ENCODE measurements around the gene PNMA8B.
"Not testable (repeated sequence)": the region's sequence is repeated elsewhere in the genome, so short reads cannot be mapped to it uniquely, and the experiment has no call there.

Gene PNMA8B

GRCh38 chr19:46511237-46511636 is 15.6 kb upstream of the PNMA8B start:
- TF ChIP-seq ZFX (IDR thresholded peaks at IDR 0.05) = no peak
- no peak for TF ChIP-seq CTCF (conservative IDR thresholded peaks at IDR 0.05)
- no peak overlapping the region for H3K27ac ChIP-seq

- no peak overlapping the region for H3K27ac ChIP-seq
- TF ChIP-seq ZFX (IDR thresholded peaks at IDR 0.05) (no peak), CTCF (conservative IDR thresholded peaks at IDR 0.05) (no peak)
These were observed 12.5 kb upstream of the PNMA8B start for GRCh38 chr19:46508206-46508605.

DNA sequence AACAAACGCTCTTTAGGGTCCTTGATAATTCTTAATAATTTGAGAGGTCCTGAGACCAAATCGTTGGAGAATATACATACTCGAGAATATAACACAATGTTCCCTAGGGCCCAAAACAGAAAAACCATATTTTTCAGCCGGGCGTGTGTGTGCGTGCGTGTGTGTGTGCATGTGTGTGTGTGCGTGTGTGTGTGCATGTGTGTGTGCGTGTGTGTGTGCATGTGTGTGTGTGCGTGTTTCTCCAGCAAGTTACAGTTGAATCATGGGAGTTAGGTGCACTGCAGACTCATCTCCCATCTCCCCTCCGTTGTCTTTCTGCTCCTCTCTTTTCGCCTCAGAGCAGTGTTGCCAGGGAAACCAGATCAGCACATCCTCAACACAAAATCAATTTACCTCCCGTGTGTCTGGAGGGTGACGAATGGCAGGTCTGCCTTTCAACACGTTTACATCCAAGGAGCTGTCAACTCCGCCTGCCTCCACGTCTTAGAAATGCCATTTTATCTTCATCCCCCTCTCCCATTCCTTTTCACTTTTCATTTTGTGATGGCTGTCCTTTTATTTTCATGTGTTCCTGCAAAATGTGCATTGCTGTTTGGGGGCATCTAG is 8.3 kb upstream of the PNMA8B start:
- TF ChIP-seq CTCF (conservative IDR thresholded peaks at IDR 0.05) (no peak), ZFX (IDR thresholded peaks at IDR 0.05) (no peak)
- no peak overlapping the region for H3K27ac ChIP-seq

DNA sequence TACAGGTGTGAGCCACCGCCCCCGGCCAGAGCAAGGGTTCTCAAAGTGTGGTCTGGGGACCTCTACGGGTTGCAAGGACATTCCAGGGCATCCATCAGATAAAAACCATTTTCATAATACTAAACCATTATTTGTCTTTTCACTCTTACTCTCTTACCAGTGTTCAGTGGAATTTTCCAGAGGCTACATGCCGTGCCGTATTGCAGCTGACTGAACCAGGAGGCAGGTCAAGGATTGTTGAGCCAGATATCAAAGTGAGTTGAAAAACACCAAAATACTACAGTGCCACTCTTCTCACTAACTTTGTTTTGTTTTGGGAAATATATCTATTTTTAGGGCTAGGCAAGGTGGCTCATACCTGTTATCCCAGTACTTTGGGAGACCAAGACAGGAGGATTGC is 7.2 kb upstream of the PNMA8B start:
- TF ChIP-seq ZFX (IDR thresholded peaks at IDR 0.05) (no peak), CTCF (conservative IDR thresholded peaks at IDR 0.05) (no peak)
- no peak overlapping the region for H3K27ac ChIP-seq

DNA sequence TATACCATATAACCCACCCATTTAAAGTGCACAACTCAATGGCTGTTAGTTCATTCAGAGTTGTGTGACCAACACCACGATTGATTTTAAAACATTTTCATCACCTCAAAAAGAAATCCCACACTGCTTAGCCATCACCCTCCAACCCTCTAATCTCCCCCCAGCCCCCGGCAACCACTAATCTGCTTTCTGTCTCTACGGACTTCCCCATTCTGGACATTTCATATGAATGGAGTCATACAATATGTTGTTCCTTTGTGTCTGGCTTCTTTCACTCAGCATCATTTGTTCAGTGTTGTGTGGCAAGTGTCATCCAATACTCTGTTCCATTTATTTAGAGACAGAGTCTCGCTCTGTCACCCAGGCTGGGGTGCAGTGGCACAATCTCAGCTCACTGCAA is 4.0 kb upstream of the PNMA8B start:
- H3K27ac ChIP-seq = no peak overlapping the region
- no peak for TF ChIP-seq ZFX (IDR thresholded peaks at IDR 0.05)
- no peak for TF ChIP-seq CTCF (conservative IDR thresholded peaks at IDR 0.05)

GRCh38 chr19:46497773-46498172 is 2.1 kb upstream of the PNMA8B start:
- H3K27ac ChIP-seq = no peak overlapping the region
- TF ChIP-seq ZFX (IDR thresholded peaks at IDR 0.05) (no peak), CTCF (conservative IDR thresholded peaks at IDR 0.05) (no peak)

DNA sequence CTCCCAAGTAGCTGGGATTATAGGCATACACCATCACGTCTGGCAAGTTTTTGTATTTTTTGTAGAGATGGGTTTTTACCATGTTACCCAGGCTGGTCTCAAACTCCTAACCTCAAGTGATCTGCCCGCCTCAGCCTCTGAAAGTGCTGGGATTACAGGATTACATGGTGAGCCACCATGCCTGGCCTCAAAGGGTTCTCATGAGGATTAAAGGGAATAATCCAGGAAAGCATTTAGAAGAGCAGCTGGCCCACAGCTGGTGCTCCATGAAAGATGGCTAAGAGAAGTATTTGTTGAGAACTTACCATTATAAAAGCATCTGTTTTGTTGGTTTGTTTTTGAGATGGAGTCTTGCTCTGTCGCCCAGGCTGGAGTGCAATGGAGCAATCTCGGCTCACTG is 1.2 kb upstream of the PNMA8B start:
- not testable (repeated sequence) for H3K27ac ChIP-seq

GRCh38 chr19:46496304-46496703 is 637 bp upstream of the PNMA8B start:
- TF ChIP-seq CTCF (conservative IDR thresholded peaks at IDR 0.05) (no peak), ZFX (IDR thresholded peaks at IDR 0.05) (no peak)
- H3K27ac ChIP-seq = no peak overlapping the region

Data from C4-2B (cell line).